ENCODE data around the gene TUBGCP6.

The TUBGCP6 gene, protein sequence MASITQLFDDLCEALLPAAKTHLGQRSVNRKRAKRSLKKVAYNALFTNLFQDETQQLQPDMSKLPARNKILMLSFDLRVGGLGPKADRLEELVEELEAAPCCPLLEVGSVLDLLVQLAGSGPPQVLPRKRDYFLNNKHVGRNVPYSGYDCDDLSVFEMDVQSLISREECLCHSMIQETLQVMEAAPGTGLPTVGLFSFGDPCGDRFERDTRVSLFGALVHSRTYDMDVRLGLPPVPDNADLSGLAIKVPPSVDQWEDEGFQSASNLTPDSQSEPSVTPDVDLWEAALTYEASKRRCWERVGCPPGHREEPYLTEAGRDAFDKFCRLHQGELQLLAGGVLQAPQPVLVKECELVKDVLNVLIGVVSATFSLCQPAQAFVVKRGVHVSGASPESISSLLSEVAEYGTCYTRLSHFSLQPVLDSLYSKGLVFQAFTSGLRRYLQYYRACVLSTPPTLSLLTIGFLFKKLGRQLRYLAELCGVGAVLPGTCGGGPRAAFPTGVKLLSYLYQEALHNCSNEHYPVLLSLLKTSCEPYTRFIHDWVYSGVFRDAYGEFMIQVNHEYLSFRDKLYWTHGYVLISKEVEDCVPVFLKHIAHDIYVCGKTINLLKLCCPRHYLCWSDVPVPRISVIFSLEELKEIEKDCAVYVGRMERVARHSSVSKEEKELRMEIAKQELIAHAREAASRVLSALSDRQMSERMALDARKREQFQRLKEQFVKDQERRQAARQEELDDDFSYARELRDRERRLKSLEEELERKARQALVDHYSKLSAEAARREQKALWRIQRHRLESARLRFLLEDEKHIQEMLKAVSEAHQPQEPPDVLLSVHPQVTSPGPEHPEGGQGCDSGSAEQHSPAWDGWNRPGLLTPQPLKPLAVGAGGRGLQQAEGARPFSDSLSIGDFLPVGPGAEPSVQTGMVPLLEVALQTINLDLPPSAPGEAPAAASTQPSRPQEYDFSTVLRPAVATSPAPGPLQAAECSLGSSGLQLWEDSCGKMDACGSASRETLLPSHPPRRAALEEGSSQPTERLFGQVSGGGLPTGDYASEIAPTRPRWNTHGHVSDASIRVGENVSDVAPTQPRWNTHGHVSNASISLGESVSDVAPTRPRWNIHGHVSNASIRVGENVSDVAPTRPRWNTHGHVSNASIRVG (N-terminal part only)

DNA sequence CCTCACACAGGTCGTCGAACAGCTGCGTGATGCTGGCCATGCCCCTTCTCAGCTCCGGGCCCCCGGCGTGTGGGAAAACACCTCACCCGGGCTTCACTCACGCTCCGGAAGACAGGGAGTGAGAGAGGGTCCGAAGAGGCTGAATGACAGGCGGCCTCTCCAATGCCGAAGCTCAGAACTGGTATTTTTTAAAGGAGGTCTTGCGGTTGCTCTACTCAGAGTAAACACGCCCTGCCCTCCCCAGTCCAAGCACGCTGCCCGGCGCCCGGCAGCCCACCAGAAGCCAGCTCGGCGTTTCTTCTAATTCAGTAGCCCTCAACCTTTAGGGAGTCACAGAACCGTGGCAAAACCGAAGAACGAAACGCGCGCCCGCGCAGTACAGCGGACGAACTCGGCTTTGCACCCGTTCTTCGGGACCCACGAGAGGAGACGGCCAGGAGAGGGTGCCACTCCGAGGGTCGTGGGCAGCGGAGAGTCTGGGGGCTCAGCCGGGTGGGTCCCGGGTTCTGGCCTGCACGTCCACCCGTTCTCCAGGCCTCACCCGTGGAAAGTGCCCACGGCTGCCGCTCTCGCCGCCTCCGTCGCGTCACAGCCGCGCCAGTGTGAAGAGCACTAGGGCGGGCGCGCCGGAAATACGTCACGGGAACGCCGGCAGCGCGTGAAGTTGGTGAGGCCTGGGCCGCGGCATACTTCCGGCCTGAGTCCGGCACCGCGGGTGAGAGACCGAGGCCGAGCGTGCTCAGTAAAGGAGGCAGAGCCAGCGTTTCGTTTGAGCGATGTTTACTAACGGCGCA, at the start of gene TUBGCP6:
Gene TUBGCP6 (minus strand): TSS at position 604 of the 794 bp plus-strand sequence. CDS start 564 bp downstream, at position 40.
- peak; percentile 85 to 91 for DNase-seq

DNA sequence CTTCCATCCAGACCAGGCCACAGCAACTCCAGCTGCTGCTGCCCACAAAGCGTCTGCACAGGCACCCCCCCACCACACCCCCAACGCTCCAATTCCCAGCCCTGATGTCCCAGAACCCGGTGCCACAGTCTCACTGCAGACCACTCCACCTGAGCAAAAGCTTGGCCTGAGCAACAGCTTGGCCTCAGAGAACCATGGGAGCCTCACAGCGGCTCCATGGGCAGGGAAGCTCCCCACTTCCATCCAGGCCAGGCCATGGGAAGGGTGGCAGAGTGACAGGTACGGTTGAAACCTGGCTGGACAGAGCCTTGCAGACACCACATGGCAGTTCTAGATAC, 49.5 kb upstream of the TUBGCP6 start:
- no peak for DNase-seq

DNA sequence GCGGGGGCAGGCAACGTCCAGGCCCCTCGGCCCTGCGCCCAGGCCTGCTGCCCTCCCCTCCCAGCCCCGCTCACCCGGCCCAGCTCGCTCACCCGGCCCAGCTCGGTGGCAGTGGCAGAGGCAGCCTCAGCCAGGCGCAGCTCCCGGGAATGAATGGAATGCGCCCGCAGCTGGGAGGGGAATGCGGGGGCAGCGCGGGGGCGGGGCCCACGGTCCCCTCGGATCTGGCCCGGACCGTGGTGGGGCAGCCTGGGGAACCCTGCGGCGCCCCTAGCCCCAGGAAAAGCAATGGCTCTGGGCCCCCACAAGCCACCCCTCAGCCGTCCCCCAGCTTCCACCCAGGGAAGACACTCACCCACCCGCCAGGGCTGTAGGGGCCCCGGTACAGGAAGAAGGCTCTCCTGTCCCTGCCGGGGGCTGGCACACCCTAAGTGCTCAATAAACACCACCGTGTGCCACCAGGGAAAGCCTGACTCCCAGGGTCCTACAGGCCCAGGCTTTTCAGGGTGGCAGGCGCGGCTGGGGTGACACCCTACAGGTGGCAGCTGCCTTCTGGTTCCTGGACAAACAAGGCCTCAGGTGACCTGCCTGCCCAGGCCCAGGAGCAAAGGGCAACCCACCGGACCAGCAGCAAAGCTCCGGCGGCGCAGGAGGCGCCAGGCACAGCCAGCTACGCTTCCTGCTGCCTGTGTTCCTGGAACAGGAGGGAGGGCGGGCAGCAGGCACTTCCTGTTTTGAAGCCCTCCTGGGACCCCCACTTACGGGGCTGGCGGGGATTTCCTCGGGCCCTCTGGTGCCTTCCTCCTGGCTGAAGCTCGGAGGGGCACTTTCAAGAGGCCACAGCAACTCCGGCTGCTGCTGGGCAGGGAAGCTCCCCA, 48.9 kb upstream of the TUBGCP6 start:
- DNase-seq, result no peak

DNA sequence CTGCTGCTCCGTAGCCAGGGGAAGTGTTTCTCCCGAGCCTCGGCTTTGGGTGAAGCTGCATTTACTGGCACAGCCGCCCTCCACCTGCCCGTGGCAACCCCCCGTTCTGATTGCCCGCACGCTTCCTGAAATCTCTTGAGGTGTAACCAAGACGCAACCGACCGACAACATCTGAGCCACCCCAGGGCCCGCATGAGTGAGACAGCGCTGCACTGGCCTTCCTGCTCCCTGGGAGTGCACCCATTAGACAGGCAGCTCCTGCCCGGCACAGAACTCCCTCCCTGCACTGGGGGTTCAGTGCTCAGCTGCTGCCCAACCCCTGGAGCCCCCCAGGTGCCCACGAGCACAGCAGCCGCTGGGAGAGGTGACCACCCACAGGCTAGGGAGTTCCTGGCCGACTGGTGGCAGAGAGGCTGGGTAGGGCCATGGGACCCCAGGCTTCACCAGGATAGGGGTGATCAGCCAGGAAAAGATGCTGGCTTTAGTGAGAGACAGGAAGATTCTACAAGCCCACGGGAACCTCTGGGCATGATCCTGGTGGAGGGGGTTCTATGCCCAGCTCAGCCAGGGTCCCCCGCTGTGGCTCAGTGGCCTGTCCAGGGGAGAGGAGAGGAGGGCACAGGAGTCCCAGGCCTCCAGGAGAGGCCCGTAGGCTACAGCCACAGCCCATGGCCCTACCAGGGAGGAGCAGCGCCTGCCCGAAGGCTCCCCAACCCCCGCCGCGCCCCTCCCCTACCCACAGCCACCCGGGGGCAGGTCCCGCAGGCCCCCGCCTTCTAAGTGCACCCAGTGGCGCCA, 48.0 kb upstream of the TUBGCP6 start:
- DNase-seq, result no peak

DNA sequence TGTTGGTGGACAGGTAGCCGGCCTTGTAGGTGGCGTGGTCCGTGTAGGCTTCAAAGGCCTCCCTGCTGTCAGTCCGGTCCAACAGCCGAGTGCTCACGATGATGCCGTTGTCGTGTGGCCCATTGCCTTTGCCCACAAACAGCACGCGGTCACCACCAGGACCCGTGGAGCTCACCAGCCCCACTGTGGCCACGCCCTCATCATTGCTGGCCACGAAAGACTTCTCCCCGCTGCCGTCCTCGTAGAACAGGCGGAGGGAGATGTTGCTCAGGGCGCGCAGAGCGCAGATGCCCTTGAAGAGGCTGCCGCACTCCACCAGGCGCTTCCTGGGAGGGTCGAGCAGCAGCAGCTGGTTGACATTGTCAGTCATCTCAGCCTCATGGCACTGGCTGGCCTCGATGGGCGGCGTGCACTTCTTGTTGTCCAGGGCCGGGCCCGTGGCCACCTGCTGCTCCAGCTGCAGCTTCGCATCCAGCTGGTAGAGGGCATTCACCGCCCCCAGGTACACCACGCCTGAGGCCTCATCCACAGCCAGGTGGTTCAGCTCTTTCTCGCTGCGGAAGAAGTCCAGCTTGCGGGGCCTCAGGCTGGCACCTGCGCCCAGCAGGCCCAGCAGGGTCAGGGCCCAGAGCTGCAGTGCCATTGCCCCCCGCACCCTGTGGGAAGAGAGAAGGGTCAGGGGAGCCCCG, 45.3 kb upstream of the TUBGCP6 start:
- no peak for DNase-seq

DNA sequence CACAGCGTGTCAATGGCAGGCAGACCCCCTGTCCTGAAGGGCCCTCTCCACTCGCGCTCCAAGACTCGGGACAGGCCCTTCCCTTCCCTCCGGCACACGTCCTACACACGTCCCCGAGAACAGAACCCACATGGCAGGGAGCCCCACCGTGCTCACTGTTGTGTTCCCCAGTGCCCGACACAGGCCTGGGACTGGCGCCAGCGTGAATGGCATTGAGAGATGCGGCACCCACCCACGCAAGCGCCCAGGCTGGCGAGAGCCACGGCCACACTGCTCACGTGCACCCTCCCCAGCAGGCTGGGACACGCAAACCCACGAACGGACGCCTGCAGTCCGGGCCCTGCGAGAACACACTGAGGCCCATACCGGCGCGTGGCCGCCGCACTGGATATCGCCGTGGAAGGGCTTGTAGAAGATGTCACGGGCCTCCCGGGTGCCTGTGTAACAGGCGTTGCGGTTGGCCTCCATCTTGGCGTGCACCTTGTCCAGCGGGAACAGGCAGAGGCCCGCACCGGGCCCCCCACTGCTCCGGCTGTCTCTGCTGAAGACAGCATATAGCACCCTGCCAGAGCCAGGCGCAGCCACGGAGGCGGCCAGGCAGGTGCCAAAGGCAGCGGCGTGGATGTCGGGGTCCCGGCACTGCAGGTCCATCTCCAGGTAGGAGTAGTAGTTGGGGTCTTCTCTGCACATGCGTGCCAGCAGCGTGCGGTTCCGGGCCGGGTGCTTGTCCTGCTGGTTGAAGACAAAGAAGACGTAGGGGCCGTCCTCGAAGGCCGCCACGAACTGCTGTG, 44.5 kb upstream of the TUBGCP6 start:
- no peak for DNase-seq

DNA sequence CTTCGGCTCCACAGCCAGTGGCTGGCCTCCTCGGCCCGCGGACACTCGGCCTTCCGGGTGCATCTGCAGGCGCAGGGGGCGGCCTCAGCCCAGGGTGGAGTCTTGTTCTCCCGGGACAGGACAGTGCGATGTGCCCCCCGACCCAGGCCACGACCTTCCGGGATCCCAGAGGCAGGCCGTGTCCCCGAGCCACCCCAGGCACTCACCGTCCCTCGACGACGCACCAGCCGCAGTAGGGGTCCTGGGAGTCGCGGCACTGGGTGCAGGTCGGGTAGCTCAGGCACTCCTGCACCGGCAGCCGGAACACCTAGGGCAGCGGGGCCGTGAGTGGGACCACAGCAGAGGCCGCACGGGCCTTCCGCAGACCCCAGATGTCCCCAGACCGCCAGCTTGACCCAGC, 42.9 kb upstream of the TUBGCP6 start:
- DNase-seq, result no peak

DNA sequence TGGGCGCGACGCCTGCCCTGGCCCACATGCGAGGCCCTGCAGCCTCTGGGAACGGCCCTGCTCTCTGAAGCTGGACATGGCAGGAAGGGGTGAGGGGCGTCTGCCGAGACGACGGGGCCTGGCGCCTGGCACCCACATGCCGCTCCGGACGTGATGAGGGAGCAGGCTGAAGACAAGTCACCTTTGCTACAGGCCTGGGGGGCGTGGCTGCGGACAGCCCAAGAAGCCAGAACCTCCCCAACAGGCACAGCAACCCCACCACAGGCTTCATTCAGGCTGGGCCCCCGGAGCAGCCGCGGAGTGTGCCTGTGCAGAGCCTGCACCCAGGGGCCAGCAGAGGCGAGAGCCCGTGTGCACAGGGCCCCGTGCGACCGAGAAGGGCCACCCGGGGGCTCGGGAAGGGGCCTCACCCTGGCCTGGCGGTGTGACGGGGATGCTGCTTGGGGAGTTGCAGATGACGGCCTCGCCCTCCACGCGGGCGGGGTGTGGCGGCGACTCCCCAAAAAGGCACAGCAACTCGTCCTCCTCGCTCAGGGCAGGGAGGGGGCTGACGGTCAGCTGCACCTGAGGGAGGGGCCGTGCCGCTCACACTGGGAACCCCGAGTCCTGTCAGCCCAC, 42.0 kb upstream of the TUBGCP6 start:
- DNase-seq, result no peak

DNA sequence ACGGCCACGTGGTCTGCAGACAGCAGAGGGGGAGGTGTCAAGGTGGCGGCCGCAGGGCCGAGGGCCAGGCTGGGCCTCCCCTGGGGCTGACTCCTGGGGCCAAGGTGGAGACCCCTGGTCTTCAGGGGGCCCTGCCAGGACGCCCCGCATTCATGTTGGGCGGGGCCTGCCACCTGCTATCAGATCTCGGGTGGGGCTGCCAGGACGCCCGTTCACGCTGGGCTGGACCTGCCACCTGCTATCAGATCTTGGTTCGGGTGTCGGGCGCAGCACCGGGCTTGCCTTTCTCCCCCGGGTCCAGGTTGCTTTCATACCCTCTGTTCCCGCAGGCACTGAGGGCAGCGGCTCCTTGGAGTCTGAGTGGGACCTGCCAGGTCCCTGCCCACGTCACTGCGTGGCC, 41.5 kb upstream of the TUBGCP6 start:
- no peak for DNase-seq

DNA sequence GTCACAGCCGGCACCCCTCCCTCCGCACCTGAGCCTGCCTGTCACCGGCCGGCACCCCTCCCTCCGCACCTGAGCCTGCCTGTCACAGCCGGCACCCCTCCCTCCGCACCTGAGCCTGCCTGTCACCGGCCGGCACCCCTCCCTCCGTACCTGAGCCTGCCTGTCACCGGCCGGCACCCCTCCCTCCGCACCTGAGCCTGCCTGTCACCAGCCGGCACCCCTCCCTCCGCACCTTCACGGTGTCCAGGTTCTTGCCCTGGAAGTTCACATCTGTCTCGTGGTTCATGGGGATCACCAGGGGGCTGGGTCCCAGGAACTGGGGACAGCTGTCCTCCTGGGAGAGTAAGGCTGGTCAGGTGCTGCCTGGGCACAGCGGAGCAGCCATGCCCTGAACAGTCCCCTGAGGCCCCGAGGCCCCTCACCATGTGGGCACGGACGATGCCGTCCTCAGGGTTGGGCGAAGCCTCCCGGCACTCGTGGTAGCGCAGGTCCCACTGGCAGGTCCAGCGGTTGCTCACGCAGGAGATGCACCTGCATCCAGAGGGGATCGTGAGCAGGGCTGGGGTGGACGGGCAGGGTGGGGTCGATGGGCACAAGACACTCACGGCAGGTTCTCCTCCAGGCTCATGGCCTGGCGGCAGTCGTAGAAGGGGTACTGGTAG, 40.9 kb upstream of the TUBGCP6 start:
- no peak for DNase-seq

DNA sequence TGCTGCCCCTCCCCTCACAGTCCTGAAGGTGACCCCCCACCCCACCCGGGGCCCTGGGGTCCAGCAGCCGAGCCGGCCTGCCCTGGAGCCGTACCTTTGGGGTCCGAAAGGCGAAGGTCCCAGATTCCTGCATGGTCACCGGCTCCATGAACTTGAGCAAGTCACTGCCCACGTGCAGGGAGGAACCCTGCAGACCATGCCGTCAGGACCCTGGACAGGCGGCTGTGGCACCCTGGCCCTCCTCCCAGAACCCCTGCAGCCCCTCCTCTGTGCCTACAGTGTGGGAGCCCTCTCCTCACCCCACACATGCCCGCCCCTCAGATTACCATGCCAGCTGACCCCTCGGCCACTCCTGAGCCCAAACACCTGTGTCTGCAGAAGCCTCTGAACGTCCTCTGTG, 39.7 kb upstream of the TUBGCP6 start:
- DNase-seq, result no peak

DNA sequence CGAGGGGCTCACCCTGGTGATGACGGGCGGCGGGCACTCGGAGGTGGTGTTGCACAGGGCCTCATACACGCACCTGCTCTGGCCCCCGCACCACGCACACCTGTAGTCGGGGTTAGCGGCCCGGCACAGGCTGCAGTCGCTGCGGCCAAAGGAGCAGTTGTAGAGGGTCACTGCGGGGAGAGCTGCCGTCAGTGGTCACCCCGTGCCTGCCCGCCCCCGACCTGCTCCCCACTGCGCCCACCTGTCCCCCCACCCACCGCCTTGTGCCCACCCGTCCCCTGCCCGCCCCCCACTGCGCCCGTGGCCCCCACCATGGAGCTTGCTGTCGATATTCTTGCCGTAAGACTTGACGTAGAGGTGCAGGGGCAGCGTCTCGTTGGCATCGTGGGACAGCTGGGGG, 39.0 kb upstream of the TUBGCP6 start:
- DNase-seq, result no peak

DNA sequence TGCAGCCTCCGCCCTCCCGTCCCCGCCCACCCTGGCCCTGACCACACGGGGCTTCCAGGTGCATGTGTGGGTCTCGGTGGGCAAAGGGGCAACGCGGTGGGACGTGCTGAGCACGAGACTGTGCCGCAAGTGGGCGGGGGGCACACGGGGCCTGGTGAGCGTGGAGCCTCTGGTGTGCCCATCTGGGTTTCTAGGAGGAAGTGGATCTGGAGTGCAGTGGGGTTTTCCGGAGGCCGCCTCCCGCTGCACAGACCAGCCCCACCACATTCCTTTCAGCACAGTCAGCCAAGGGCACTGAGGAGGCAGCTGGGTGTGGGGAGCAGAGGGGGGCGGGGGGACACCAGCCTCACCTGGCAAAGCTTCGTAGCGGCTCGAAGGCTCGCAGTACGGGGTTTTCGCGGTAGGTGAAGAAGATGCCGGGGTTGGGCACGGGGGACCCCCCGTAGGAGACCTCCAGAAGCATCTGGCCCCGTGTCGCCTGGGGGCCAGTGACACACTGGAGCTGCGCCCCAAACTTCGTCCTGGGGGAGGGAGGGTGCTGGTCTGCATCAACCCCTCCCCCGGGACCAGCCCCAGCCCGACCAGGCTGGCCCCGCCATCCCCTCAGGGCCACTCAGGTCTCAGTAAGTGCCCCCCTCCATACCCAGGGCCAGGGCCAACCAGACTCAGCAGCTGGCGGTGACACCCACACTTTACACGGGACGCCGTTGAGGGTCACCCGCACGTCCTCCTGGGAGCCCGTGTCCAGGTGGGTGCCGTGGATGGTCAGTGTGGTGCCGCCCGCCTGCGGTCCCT, 37.7 kb upstream of the TUBGCP6 start:
- no peak for DNase-seq

DNA sequence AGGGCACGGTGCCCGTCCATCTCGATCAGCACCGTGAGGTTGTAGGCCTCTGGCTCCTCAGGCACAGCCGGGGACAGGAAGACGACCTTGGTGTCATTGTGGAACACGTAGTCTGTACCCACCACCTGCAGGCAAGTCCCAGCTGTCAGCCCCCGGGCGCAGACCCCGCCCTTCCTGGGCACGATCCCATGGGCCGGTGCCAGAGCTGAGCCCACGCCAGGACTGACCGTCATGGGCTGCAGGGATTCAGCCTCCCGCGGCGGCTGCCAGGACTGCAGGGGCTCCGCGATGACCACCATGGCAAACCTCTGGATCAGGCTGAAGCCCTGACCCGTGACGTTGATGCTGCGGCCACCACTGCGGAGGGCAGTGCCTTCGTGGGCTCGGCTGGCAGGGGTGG, 37.1 kb upstream of the TUBGCP6 start:
- no peak for DNase-seq

DNA sequence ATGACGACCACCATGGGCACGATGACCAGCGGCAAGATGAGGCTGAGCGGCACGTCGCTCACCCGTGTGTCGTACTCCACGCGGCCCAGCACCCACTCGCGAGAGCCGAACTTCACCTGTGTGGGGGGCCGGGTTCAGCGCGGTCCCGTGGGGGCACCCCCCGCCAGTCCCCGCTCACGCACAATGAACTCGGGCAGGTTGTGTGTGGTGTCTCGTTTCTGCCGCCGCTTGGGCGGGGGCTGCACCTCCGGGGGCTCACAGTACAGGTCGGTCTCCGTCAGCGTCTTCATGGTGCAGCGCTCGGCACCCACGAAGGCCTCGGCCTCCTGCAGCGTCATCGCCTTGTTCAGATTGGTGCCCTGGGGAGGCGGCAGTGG, 36.5 kb upstream of the TUBGCP6 start:
- no peak for DNase-seq

DNA sequence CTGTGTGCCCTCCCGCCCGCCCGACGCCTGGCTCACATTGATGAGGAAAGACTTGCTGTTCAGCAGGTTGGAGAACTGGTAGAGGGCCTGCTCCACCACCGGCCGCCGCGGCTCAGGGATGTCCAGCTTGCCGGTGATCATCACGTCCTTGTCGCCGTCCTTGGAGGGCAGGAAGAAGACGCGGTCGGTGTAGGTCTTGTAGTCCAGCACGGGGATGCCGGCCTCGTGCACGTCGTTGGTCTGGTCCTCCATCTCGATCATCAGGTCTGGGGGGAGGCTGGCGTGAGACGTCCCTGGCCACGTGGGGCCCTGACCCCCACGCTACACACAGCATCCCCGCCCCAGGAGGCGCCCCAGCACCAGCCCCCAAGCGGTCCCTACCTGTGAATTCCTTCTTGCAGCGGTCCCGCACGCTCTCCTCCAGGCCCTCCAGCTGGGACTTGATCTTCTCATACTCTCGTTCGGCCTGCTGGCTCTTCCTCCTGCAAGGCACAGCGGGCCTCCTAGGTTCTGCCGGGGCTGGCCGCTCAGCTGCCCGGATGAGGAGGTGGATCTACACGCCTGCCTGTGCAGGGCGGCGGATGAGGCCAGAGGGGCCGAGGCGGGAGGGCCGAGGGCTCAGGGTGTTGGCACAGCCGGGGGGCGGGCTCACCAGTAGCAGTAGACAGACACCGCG, 36.0 kb upstream of the TUBGCP6 start:
- no peak for DNase-seq

Measured in NCI-H1930 (cell line).